C4-2B (cell line): ENCODE data around the gene CFLAR.

Source experiments
- H3K27ac ChIP-seq: fragments of 450-650 bp; 2 replicates; pipeline ENCODE4 v1.5.1; 2017
- CTCF ChIP-seq: fragments of 450-650 bp; conservative IDR thresholded peaks from 2 replicates; pipeline ENCODE4 v1.5.1; 2017; ENCODE audit warnings: mild to moderate bottlenecking
- ZFX ChIP-seq: fragments of 450-650 bp; IDR thresholded peaks from 2 replicates; pipeline ENCODE4 v1.6.1; 2017

The CFLAR gene

GRCh38 chr2:201195331-201195730 lies 79.4 kb downstream of the CFLAR start:
- no peak overlapping the region for H3K27ac ChIP-seq
- TF ChIP-seq ZFX (no peak), CTCF (no peak)

DNA sequence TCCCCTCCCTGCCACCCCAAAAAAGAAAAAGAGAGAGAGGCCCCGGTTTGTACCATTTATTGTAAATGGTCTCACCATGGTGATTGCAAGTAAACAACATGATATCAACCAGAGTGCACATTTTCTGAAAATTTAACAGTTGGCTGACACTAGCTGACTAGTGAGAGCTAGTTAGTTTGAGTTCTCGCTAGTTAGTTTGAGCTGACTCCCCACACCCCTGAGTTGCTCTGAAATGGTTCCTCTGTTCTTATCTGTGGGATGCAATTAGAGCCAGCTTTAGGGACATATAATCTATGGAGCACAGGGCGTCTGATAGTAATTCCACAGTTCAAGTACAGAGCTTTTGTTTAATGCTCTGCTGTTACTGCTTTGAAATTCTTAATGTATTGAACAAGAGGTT lies 80.0 kb downstream of the CFLAR start:
- no peak overlapping the region for H3K27ac ChIP-seq
- no peak for TF ChIP-seq CTCF
- no peak for TF ChIP-seq ZFX

- no peak overlapping the region for H3K27ac ChIP-seq
- no peak for TF ChIP-seq ZFX
- no peak for TF ChIP-seq CTCF
Observed at GRCh38 chr2:201196803-201197202, 80.8 kb downstream of the CFLAR start.

DNA sequence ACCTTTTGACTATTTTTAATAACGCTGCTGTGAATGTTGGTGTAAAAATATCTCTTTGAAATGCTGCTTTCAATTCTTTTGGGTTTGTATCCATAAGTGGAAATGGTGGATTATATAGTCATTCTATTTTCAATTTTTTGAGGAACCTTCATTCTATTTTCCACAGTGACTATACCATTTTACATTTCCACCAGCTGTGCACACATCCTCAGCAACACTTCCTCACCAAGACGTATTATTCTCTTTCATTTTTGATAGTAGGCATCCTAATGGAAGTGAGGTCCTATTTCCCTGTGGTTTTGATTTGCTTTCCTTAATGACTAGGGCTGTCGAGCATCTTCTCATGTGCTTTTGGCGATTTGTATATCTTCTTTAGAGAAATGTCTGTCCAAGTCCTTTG lies 81.8 kb downstream of the CFLAR start:
- TF ChIP-seq CTCF = no peak
- TF ChIP-seq ZFX = no peak

DNA sequence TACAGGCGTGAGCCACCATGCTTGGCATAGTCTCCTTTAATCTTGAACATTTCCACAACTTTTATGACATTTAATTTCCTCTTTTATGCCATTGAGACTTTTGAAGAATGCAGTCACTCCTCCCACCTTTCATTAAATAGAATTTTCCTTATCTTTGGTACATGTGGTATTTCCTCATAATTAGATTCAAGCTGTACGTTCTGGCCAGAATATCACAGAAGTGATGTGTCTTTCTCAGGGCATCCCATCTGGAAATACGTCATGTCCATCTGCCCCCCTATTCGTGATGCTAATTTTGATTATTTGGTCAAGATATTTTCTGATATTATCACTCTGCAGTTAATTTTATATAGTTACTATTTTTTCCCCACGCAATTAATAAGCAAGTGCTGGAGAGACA lies 83.9 kb downstream of the CFLAR start:
- TF ChIP-seq CTCF = no peak
- no peak for TF ChIP-seq ZFX
- no peak overlapping the region for H3K27ac ChIP-seq

More for the DNA sequence above, 81.8 kb downstream of the CFLAR start:
- no peak overlapping the region for H3K27ac ChIP-seq

DNA sequence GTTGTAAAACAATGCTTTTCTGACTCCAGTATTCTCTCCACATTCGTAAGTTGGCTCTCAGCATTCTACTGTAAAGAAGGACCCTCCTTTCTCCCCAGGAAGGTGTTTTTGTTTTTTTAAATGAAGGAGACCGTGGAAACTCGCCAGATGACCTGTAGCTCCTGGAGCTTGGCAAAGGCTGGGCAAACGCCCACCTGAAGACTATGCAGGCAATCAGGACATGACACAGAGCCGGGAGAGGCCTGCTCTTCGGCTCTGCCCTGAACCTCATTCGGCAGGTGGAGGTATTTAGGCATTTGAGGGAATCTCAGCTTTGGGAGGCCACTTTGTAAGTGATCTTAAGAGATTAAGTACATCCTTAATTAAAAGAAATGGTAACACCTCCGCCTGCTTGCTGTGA lies 84.4 kb downstream of the CFLAR start:
- no peak overlapping the region for H3K27ac ChIP-seq
- TF ChIP-seq ZFX (no peak), CTCF (no peak)

DNA sequence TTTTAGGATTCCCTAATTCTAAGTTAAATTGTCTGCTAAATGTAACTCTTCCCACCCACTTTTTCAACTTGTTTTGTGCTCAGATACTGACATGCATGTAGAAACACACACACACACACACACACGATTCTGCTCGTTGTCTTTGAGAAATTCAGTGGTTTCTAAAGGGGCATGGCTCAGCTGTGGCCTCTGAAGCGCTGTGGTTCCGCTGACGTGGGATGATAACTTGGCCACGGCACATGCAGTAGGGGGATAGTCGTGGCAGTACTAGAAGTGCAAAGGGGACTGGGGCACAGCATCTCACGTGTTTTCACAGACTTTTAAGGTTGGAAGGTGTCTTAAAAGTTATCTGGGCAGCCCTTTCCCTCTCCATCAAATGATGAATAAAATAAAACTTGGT lies 85.4 kb downstream of the CFLAR start:
- no peak overlapping the region for H3K27ac ChIP-seq

More for the DNA sequence above, 85.4 kb downstream of the CFLAR start:
- no peak for TF ChIP-seq CTCF
- TF ChIP-seq ZFX = no peak
